Measurements from ENCODE around the gene MESD. TPM values are rescaled to one million over a fixed set of nuclear protein-coding genes. Genes with fewer than 3 reads are reported as not detected.

The MESD gene
- total RNA-seq, 3 donors from 2014 or later (not counting 1 experiment from before 2014, with no cell fraction given) = 14.7 to 26.0 (median 24.5) TPM

- no peaks in the 10 kb centered on the region for H3K9me3 Mint-ChIP-seq
- H3K27ac Mint-ChIP-seq = no peak overlapping the region
- no peak for TF ChIP-seq CTCF (IDR thresholded peaks at IDR 0.05)
- H3K36me3 Mint-ChIP-seq = no peaks in the 10 kb centered on the region
- Histone ChIP-seq H3K27ac (ENCODE audit: low read length) (no peak overlapping the region), H3K27me3 (ENCODE audit: control insufficient read depth, insufficient read depth, low read length) (no peaks in the 10 kb centered on the region), H3K9me3 (ENCODE audit: control insufficient read depth, insufficient read depth, low read length) (no peaks in the 10 kb centered on the region), H3K36me3 (ENCODE audit: control insufficient read depth, insufficient read depth, low read length) (no peaks in the 10 kb centered on the region), H3K4me3 (ENCODE audit: low read length) (no peak overlapping the region), H3K4me1 (ENCODE audit: control insufficient read depth, insufficient read depth, low read length) (no peaks in the 10 kb centered on the region)
- H3K27me3 Mint-ChIP-seq (ENCODE audit: low read depth in 2 of 2) = peaks cover 0 to 6% of the 10 kb centered on the region in 2 donors
- H3K4me1 Mint-ChIP-seq = peaks cover 3 to 5% of the 10 kb centered on the region in 2 donors
- intact Hi-C loops (cut with micrococcal nuclease) = no loop called here
- H3K4me3 Mint-ChIP-seq = no peak overlapping the region
- DNase-seq (no peak), ATAC-seq (no peak)
- WGBS (ENCODE audit: insufficient coverage) = 36% methylated on average over 2 of the region's 2 CpGs
Observed at GRCh38 chr15:81033508-81033907, 43.9 kb upstream of the MESD start.

- ATAC-seq (no peak), DNase-seq (no peak)
- H3K9me3 ChIP-seq (ENCODE audit: control insufficient read depth, insufficient read depth, low read length) = no peaks in the 10 kb centered on the region
- 71% methylated on average over 1 of the region's 1 CpG for WGBS (ENCODE audit: insufficient coverage)
- H3K27ac Mint-ChIP-seq = no peak overlapping the region
- H3K9me3 Mint-ChIP-seq = no peaks in the 10 kb centered on the region
- H3K27ac ChIP-seq (ENCODE audit: low read length) = no peak overlapping the region
- no peaks in the 10 kb centered on the region for H3K36me3 Mint-ChIP-seq
- peaks cover 0 to 5% of the 10 kb centered on the region in 2 donors for H3K4me1 Mint-ChIP-seq
- H3K27me3 ChIP-seq (ENCODE audit: control insufficient read depth, insufficient read depth, low read length) = no peaks in the 10 kb centered on the region
- H3K4me1 ChIP-seq (ENCODE audit: control insufficient read depth, insufficient read depth, low read length) = no peaks in the 10 kb centered on the region
- peaks cover 0 to 6% of the 10 kb centered on the region in 2 donors for H3K27me3 Mint-ChIP-seq (ENCODE audit: low read depth in 2 of 2)
- no peak for TF ChIP-seq CTCF (IDR thresholded peaks at IDR 0.05)
- H3K4me3 ChIP-seq (ENCODE audit: low read length) = no peak overlapping the region
- intact Hi-C loops (cut with micrococcal nuclease) = no loop called here
- H3K4me3 Mint-ChIP-seq = no peak overlapping the region
- H3K36me3 ChIP-seq (ENCODE audit: control insufficient read depth, insufficient read depth, low read length) = no peaks in the 10 kb centered on the region
Observed at GRCh38 chr15:81032818-81033217, 43.2 kb upstream of the MESD start.

DNA sequence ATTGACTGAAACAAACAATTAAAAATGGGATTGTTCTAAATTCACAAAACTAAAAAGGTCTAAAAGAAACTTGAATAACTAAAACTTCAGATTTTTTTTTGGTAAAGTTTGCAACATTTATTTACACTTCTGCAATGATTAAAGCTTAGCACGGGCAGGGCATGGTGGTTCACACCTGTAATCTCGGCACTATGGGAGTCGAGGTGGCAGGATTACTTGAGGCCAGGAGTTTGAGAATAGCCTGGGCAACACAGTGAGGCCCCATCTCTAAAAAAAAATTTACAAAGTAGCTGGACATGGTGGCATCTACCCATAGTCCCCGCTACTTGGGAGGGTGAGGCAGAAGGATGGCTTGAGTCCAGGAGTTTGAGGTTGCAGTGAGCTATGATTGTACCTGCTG, 42.7 kb upstream of the MESD start:
- no peaks in the 10 kb centered on the region for H3K9me3 Mint-ChIP-seq
- H3K4me3 Mint-ChIP-seq = no peak overlapping the region
- peaks cover 0 to 6% of the 10 kb centered on the region in 2 donors for H3K27me3 Mint-ChIP-seq (ENCODE audit: low read depth in 2 of 2)
- no peaks in the 10 kb centered on the region for H3K27me3 ChIP-seq (ENCODE audit: control insufficient read depth, insufficient read depth, low read length)
- no peaks in the 10 kb centered on the region for H3K9me3 ChIP-seq (ENCODE audit: control insufficient read depth, insufficient read depth, low read length)
- H3K27ac Mint-ChIP-seq = no peak overlapping the region
- H3K36me3 Mint-ChIP-seq = no peaks in the 10 kb centered on the region
- H3K4me1 Mint-ChIP-seq = peaks cover 0 to 5% of the 10 kb centered on the region in 2 donors
- ATAC-seq = no peak
- no peak for DNase-seq
- 92% methylated on average over 3 of the region's 4 CpGs for WGBS (ENCODE audit: insufficient coverage)
- TF ChIP-seq CTCF (IDR thresholded peaks at IDR 0.05) = no peak
- H3K4me3 ChIP-seq (ENCODE audit: low read length) = no peak overlapping the region
- no peaks in the 10 kb centered on the region for H3K36me3 ChIP-seq (ENCODE audit: control insufficient read depth, insufficient read depth, low read length)
- no peak overlapping the region for H3K27ac ChIP-seq (ENCODE audit: low read length)
- intact Hi-C loops (cut with micrococcal nuclease) = no loop called here
- no peaks in the 10 kb centered on the region for H3K4me1 ChIP-seq (ENCODE audit: control insufficient read depth, insufficient read depth, low read length)

DNA sequence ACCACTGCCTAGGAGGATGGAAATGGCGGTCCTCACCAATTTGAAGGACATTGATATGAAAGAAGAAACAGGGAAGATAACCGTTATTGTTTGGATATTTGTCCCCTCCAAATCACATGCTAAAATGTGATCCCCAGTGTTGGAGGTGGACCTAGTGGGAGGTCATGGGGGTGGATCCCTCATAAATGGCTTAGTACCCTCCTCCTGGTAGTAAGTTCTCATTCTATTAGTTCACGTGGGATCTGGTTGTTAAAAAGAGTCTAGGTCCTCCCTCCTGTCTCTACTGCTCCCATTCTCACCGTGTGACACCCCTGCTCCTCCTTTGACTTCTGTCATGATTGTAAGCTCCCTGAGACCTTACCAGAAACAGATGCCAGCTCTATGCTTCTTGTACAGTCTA, 41.6 kb upstream of the MESD start:
- intact Hi-C loops (cut with micrococcal nuclease) = no loop called here
- no peaks in the 10 kb centered on the region for H3K27me3 ChIP-seq (ENCODE audit: control insufficient read depth, insufficient read depth, low read length)
- H3K4me3 ChIP-seq (ENCODE audit: low read length) = no peak overlapping the region
- no peaks in the 10 kb centered on the region for H3K36me3 Mint-ChIP-seq
- no peaks in the 10 kb centered on the region for H3K4me1 ChIP-seq (ENCODE audit: control insufficient read depth, insufficient read depth, low read length)
- TF ChIP-seq CTCF (IDR thresholded peaks at IDR 0.05) = no peak
- no peak overlapping the region for H3K4me3 Mint-ChIP-seq
- ATAC-seq = no peak
- DNase-seq = no peak
- 99% methylated on average over 3 of the region's 4 CpGs for WGBS (ENCODE audit: insufficient coverage)
- H3K4me1 Mint-ChIP-seq = peaks cover 0 to 5% of the 10 kb centered on the region in 2 donors
- H3K27ac Mint-ChIP-seq = no peak overlapping the region
- H3K27me3 Mint-ChIP-seq (ENCODE audit: low read depth in 2 of 2) = peaks cover 0 to 6% of the 10 kb centered on the region in 2 donors
- H3K27ac ChIP-seq (ENCODE audit: low read length) = no peak overlapping the region
- H3K36me3 ChIP-seq (ENCODE audit: control insufficient read depth, insufficient read depth, low read length) = no peaks in the 10 kb centered on the region
- no peaks in the 10 kb centered on the region for H3K9me3 Mint-ChIP-seq
- H3K9me3 ChIP-seq (ENCODE audit: control insufficient read depth, insufficient read depth, low read length) = no peaks in the 10 kb centered on the region

Measured in natural killer cell (primary cell).